GM23338 (cell line): ENCODE measurements around the gene EXOC3.

Experiments
- CREB1 ChIP-seq: fragments of 250-450 bp; sonication (Bioruptor Pico); IDR thresholded peaks from 2 replicates; pipeline ENCODE4 v1.5.0; 2020; ENCODE audit warnings: low read depth, mild to moderate bottlenecking, moderate library complexity
- CTCF ChIP-seq, 2 experiments: fragments of 200-600 bp in 1 of 2; sonication (generic) in 1 of 2; conservative IDR thresholded peaks; 2 replicates each; pipeline versions ENCODE4 v1.5.1 to v1.6.1; 2016 to 2017; ENCODE audit warnings: antibody characterized with exemption in 2 of 2, low read depth in 2 of 2, mild to moderate bottlenecking in 2 of 2, moderate library complexity in 1 of 2
- ETS1 ChIP-seq: IDR thresholded peaks from 2 replicates; pipeline ENCODE4 v1.6.1; 2016; ENCODE audit warnings: antibody characterized with exemption
- EZH2 ChIP-seq: fragments of 200-600 bp; sonication (generic); IDR thresholded peaks from one replicate; pipeline ENCODE4 v1.8.0; 2017; ENCODE audit warnings: antibody characterized with exemption, mild to moderate bottlenecking, low read depth; ENCODE audit not compliant: unreplicated experiment
- EZH2phosphoT487 ChIP-seq: fragments of 200-600 bp; sonication (generic); IDR thresholded peaks from one replicate; pipeline ENCODE4 v1.8.1; 2018; ENCODE audit warnings: antibody characterized with exemption; ENCODE audit not compliant: unreplicated experiment
- NANOG ChIP-seq: IDR thresholded peaks from 2 replicates; pipeline ENCODE4 v1.6.1; 2016; ENCODE audit warnings: antibody characterized with exemption, borderline replicate concordance
- POLR2AphosphoS5 ChIP-seq: IDR thresholded peaks from 2 replicates; pipeline ENCODE4 v1.6.1; 2016; ENCODE audit warnings: antibody characterized with exemption, low read depth
- REST ChIP-seq: IDR thresholded peaks from one replicate; pipeline ENCODE4 v1.6.1; 2018; ENCODE audit warnings: antibody characterized with exemption; ENCODE audit not compliant: unreplicated experiment
- ZNF331 ChIP-seq: fragments of 250-450 bp; sonication (Bioruptor Pico); IDR thresholded peaks from 2 replicates; pipeline ENCODE4 v1.5.0; 2020; ENCODE audit warnings: low read depth, mild to moderate bottlenecking, moderate library complexity
- ZNF462 ChIP-seq: fragments of 250-450 bp; sonication (Bioruptor Pico); IDR thresholded peaks from 2 replicates; pipeline ENCODE4 v1.5.0; 2020; ENCODE audit warnings: mild to moderate bottlenecking, moderate library complexity

- TF ChIP-seq CTCF (conservative IDR thresholded peaks at IDR 0.05; ENCODE audit: low read depth in 2 of 2), result peak; percentile 68 to 93
- TF ChIP-seq EZH2, result no peak
- no peak for TF ChIP-seq POLR2AphosphoS5
- no peak for TF ChIP-seq EZH2phosphoT487
- TF ChIP-seq REST, result no peak
- no peak for TF ChIP-seq ETS1
- no peak for TF ChIP-seq CREB1 (CRISPR knock-in tag)
- no peak for TF ChIP-seq ZNF331 (CRISPR knock-in tag)
- TF ChIP-seq NANOG, result no peak
- no peak for TF ChIP-seq ZNF462 (CRISPR knock-in tag)
Measured at GRCh38 chr5:431001-431710, 11.8 kb upstream of the EXOC3 start.
